GM21390 (cell line): ENCODE measurements around the gene ZNF324B.
"Not testable (repeated sequence)": the region's sequence is repeated elsewhere in the genome, so short reads cannot be mapped to it uniquely, and the experiment has no call there.

ENCODE experiments used
- ATAC-seq: cut with Tn5 transposase; IDR thresholded peaks from one replicate; pipeline ENCODE4 v1.9.1; 2021; ENCODE audit not compliant: unreplicated experiment

Gene ZNF324B

GRCh38 chr19:58479736-58480480 is 28.5 kb downstream of the ZNF324B start:
- ATAC-seq: no peak

GRCh38 chr19:58480481-58480830 is 29.0 kb downstream of the ZNF324B start:
- no peak for ATAC-seq

GRCh38 chr19:58480831-58481230 is 29.4 kb downstream of the ZNF324B start:
- ATAC-seq: no peak

GRCh38 chr19:58482372-58482771 is 30.9 kb downstream of the ZNF324B start:
- ATAC-seq: no peak

GRCh38 chr19:58483776-58484175 is 32.4 kb downstream of the ZNF324B start:
- ATAC-seq: no peak

- not testable (repeated sequence) for ATAC-seq
Measured at GRCh38 chr19:58484349-58484748, 32.9 kb downstream of the ZNF324B start.

- no peak for ATAC-seq
Measured at GRCh38 chr19:58491393-58491792, 40.0 kb downstream of the ZNF324B start.

- no peak for ATAC-seq
Measured at GRCh38 chr19:58492265-58492664, 40.8 kb downstream of the ZNF324B start.

GRCh38 chr19:58497634-58498170 is 46.3 kb downstream of the ZNF324B start:
- ATAC-seq: no peak

GRCh38 chr19:58498316-58499020 is 47.0 kb downstream of the ZNF324B start:
- ATAC-seq: no peak

GRCh38 chr19:58499021-58499927 is 47.9 kb downstream of the ZNF324B start:
- peak; percentile 78 for ATAC-seq

GRCh38 chr19:58500242-58500641 is 48.8 kb downstream of the ZNF324B start:
- ATAC-seq: no peak
